Liver (tissue), 9 donors: ENCODE results near the gene GALNT8. TPM values are rescaled to one million over a fixed set of nuclear protein-coding genes. Genes with fewer than 3 reads are reported as not detected.

Experiments
- DNase-seq: peaks from one replicate; pipeline ENCODE4 v3.0.0-alpha.2; 2017; ENCODE audit warnings: low spot score
- H3K27ac ChIP-seq, 2 donors: one replicate each; pipeline ENCODE4 v1.7.0; 2013; ENCODE audit warnings: inconsistent platforms in 2 of 2, low read length in 2 of 2, control low read depth in 1 of 2, low read depth in 1 of 2, mild to moderate bottlenecking in 1 of 2
- H3K27me3 ChIP-seq, 4 donors: one replicate each; pipeline versions ENCODE4 v1.6.1 to v1.7.0; 2013; ENCODE audit warnings: low read length in 3 of 4, inconsistent platforms in 1 of 4, mild to moderate bottlenecking in 1 of 4, moderate library complexity in 1 of 4; ENCODE audit not compliant: control insufficient read depth in 4 of 4, insufficient read depth in 4 of 4
- H3K36me3 ChIP-seq, 4 donors: one replicate each; pipeline versions ENCODE4 v1.6.1 to v1.7.0; 2013; ENCODE audit warnings: low read length in 3 of 4, mild to moderate bottlenecking in 3 of 4, low read depth in 1 of 4, moderate library complexity in 1 of 4; ENCODE audit not compliant: control insufficient read depth in 4 of 4, insufficient read depth in 3 of 4
- H3K4me1 ChIP-seq, 4 donors: one replicate each; pipeline versions ENCODE4 v1.6.1 to v1.7.0; 2013; ENCODE audit warnings: low read length in 3 of 4, mild to moderate bottlenecking in 3 of 4, moderate library complexity in 1 of 4; ENCODE audit not compliant: control insufficient read depth in 4 of 4, insufficient read depth in 4 of 4
- H3K4me3 ChIP-seq, 3 donors: one replicate each; pipeline versions ENCODE4 v1.6.1 to v1.7.0; 2013; ENCODE audit warnings: low read length in 3 of 3, control low read depth in 1 of 3, low read depth in 1 of 3, mild to moderate bottlenecking in 1 of 3
- H3K9ac ChIP-seq, 2 donors: one replicate each; pipeline ENCODE4 v1.7.0; 2013; ENCODE audit warnings: low read length in 2 of 2, mild to moderate bottlenecking in 2 of 2, moderate library complexity in 2 of 2, control low read depth in 1 of 2, low read depth in 1 of 2
- H3K9me3 ChIP-seq, 4 donors: one replicate each; pipeline versions ENCODE4 v1.6.1 to v1.7.0; 2013; ENCODE audit warnings: low read length in 3 of 4; ENCODE audit not compliant: control insufficient read depth in 4 of 4
- CTCF ChIP-seq: fragments of 150-350 bp; IDR thresholded peaks from 2 replicates; pipeline ENCODE4 v1.5.1; 2017; ENCODE audit warnings: improper control_type of control experiment, low read depth, low read length; ENCODE audit not compliant: missing input control
- EGR1 ChIP-seq, 2 donors: IDR thresholded peaks; 2 replicates each; pipeline ENCODE4 v1.6.1; 2016 to 2018; ENCODE audit warnings: antibody characterized with exemption in 2 of 2, low read depth in 2 of 2
- FOXA1 ChIP-seq: IDR thresholded peaks from 2 replicates; pipeline ENCODE4 v1.6.1; 2016; ENCODE audit warnings: antibody characterized with exemption
- FOXA2 ChIP-seq: IDR thresholded peaks from 2 replicates; pipeline ENCODE4 v1.6.1; 2016; ENCODE audit warnings: antibody characterized with exemption
- GABPA ChIP-seq, 2 donors: IDR thresholded peaks in 1 of 2; conservative IDR thresholded peaks in 1 of 2; 2 replicates each; pipeline ENCODE4 v1.6.1; 2016; ENCODE audit warnings: antibody characterized with exemption in 2 of 2, mild to moderate bottlenecking in 1 of 2, moderate library complexity in 1 of 2
- HNF4A ChIP-seq, 2 donors: conservative IDR thresholded peaks; 2 replicates each; pipeline ENCODE4 v1.6.1; 2016; ENCODE audit warnings: antibody characterized with exemption in 2 of 2, mild to moderate bottlenecking in 2 of 2
- HNF4G ChIP-seq: IDR thresholded peaks from 2 replicates; pipeline ENCODE4 v1.6.1; 2016; ENCODE audit warnings: antibody characterized with exemption
- JUND ChIP-seq, 2 donors: IDR thresholded peaks; 2 replicates each; pipeline ENCODE4 v1.6.1; 2016; ENCODE audit warnings: antibody characterized with exemption in 2 of 2
- NR2F2 ChIP-seq: IDR thresholded peaks from 2 replicates; pipeline ENCODE4 v1.6.1; 2016; ENCODE audit warnings: antibody characterized with exemption
- RAD21 ChIP-seq, 2 donors: IDR thresholded peaks; 2 replicates each; pipeline ENCODE4 v1.6.1; 2016; ENCODE audit warnings: antibody characterized with exemption in 2 of 2, mild to moderate bottlenecking in 2 of 2
- RXRA ChIP-seq, 2 donors: IDR thresholded peaks; 2 replicates each; pipeline ENCODE4 v1.6.1; 2017 to 2018; ENCODE audit warnings: antibody characterized with exemption in 2 of 2, mild to moderate bottlenecking in 1 of 2
- SP1 ChIP-seq: IDR thresholded peaks from 2 replicates; pipeline ENCODE4 v1.6.1; 2018; ENCODE audit warnings: antibody characterized with exemption, mild to moderate bottlenecking
- TAF1 ChIP-seq: conservative IDR thresholded peaks from 2 replicates; pipeline ENCODE4 v1.6.1; 2016; ENCODE audit warnings: antibody characterized with exemption, mild to moderate bottlenecking
- YY1 ChIP-seq: IDR thresholded peaks from 2 replicates; pipeline ENCODE4 v1.6.1; 2016; ENCODE audit warnings: antibody characterized with exemption, mild to moderate bottlenecking
- ZBTB33 ChIP-seq: IDR thresholded peaks from 2 replicates; pipeline ENCODE4 v1.6.1; 2016; ENCODE audit warnings: antibody characterized with exemption
- WGBS: extraction: QIAGEN DNeasy Blood & Tissue Kit; methylation state at CpG from one replicate; pipeline ENCODE4 v1.1.7; 2013; 5-methylcytosine and 5-hydroxymethylcytosine counted together
- polyA plus RNA-seq, 2 donors: library from polyadenylated mRNA; stranded (reverse) in 1 of 2; unstranded in 1 of 2; fragments of 200-250 nt in 1 of 2; fragments of >200 nt in 1 of 2; fragmentation: Nextera tagmentation in 1 of 2; extraction: Ambion mirVana in 1 of 2; gene quantifications; one replicate each; pipeline versions ENCODE4 v1.2.1 to v1.2.3, GENCODE V29; 2013 to 2015
- total RNA-seq, 2 donors: library from RNA; depleted of rRNA; stranded (reverse); fragments of >200 nt; gene quantifications; one replicate each; pipeline ENCODE4 v1.2.3, GENCODE V29; 2014
- donor health status: healthy.
- donor health status: healthy.
- donor health status: healthy.
- donor health status: healthy.
- donor health status: healthy.

Gene GALNT8
- total and polyA plus RNA-seq, 4 donors, result 0.03 to 0.25 (median 0.19) TPM; not detected in 1

GRCh38 chr12:4786795-4787194, 66.6 kb downstream of the GALNT8 start:
- 87% methylated on average over 5 of the region's 5 CpGs for WGBS
- H3K27me3 ChIP-seq, result peaks cover 0 to 2% (median 0%) of the 10 kb centered on the region in 4 donors
- TF ChIP-seq FOXA1 (no peak), RAD21 (IDR thresholded peaks at IDR 0.05) (no peak), ZBTB33 (no peak), EGR1 (IDR thresholded peaks at IDR 0.05; ENCODE audit: low read depth in 2 of 2) (no peak), GABPA (IDR thresholded peaks at IDR 0.05 in 1 of 2, conservative IDR thresholded peaks at IDR 0.05 in 1 of 2) (no peak), TAF1 (no peak), YY1 (no peak), NR2F2 (no peak), FOXA2 (no peak)
- no peak overlapping the region for H3K27ac ChIP-seq
- H3K9ac ChIP-seq, result no peak overlapping the region
- DNase-seq, result no peak
- H3K9me3 ChIP-seq, result peaks cover 0 to 15% (median 3%) of the 10 kb centered on the region in 4 donors
- H3K4me1 ChIP-seq, result no peaks in the 10 kb centered on the region
- H3K4me3 ChIP-seq, result no peak overlapping the region
- no peaks in the 10 kb centered on the region for H3K36me3 ChIP-seq

- H3K27ac ChIP-seq, result no peak overlapping the region
- no peak for TF ChIP-seq EGR1 (IDR thresholded peaks at IDR 0.05; ENCODE audit: low read depth in 2 of 2)
- no peak for TF ChIP-seq FOXA1
- no peak for TF ChIP-seq RXRA (IDR thresholded peaks at IDR 0.05)
- TF ChIP-seq YY1, result no peak
- TF ChIP-seq HNF4G, result no peak
- H3K27me3 ChIP-seq, result peaks cover 0 to 2% (median 0%) of the 10 kb centered on the region in 4 donors
- no peak for DNase-seq
- H3K4me1 ChIP-seq, result no peaks in the 10 kb centered on the region
- no peak overlapping the region for H3K9ac ChIP-seq
- H3K36me3 ChIP-seq, result no peaks in the 10 kb centered on the region
- WGBS, result 81% methylated on average over 7 of the region's 7 CpGs
- H3K9me3 ChIP-seq, result peaks cover 0 to 15% (median 3%) of the 10 kb centered on the region in 4 donors
- H3K4me3 ChIP-seq, result no peak overlapping the region
These were observed 67.8 kb downstream of the GALNT8 start for GRCh38 chr12:4787965-4788364.

- no peak overlapping the region for H3K9ac ChIP-seq
- no peaks in the 10 kb centered on the region for H3K9me3 ChIP-seq
- H3K27ac ChIP-seq, result no peak overlapping the region
- H3K36me3 ChIP-seq, result no peaks in the 10 kb centered on the region
- H3K4me1 ChIP-seq, result no peaks in the 10 kb centered on the region
- 94% methylated on average over 9 of the region's 9 CpGs for WGBS
- no peak for TF ChIP-seq HNF4G
- no peak for TF ChIP-seq SP1
- TF ChIP-seq GABPA (IDR thresholded peaks at IDR 0.05 in 1 of 2, conservative IDR thresholded peaks at IDR 0.05 in 1 of 2), result no peak
- no peak for TF ChIP-seq HNF4A (conservative IDR thresholded peaks at IDR 0.05)
- TF ChIP-seq JUND (IDR thresholded peaks at IDR 0.05), result no peak
- DNase-seq, result no peak
- no peak overlapping the region for H3K4me3 ChIP-seq
- peaks cover 0 to 3% (median 1%) of the 10 kb centered on the region in 4 donors for H3K27me3 ChIP-seq
These were observed 69.6 kb downstream of the GALNT8 start for GRCh38 chr12:4789776-4790175.

- Histone ChIP-seq H3K27ac (no peak overlapping the region), H3K36me3 (no peaks in the 10 kb centered on the region), H3K9me3 (no peaks in the 10 kb centered on the region), H3K4me1 (no peaks in the 10 kb centered on the region), H3K27me3 (peaks cover 0 to 3% (median 0%) of the 10 kb centered on the region in 4 donors), H3K9ac (no peak overlapping the region), H3K4me3 (no peak overlapping the region)
- 94% methylated on average over 3 of the region's 3 CpGs for WGBS
- no peak for DNase-seq
- no peak for TF ChIP-seq JUND (IDR thresholded peaks at IDR 0.05)
- no peak for TF ChIP-seq SP1
- TF ChIP-seq CTCF, result no peak
- no peak for TF ChIP-seq HNF4G
- TF ChIP-seq ZBTB33, result no peak
- no peak for TF ChIP-seq FOXA2
- no peak for TF ChIP-seq EGR1 (IDR thresholded peaks at IDR 0.05; ENCODE audit: low read depth in 2 of 2)
- TF ChIP-seq TAF1, result no peak
These were observed 71.3 kb downstream of the GALNT8 start for GRCh38 chr12:4791497-4791896.
